Renal cortical epithelial cell (primary cell): ENCODE measurements around the gene BCL2. TPM values are rescaled to one million over a fixed set of nuclear protein-coding genes. Genes with fewer than 3 reads are reported as not detected.
"Not testable (repeated sequence)": the region's sequence is repeated elsewhere in the genome, so short reads cannot be mapped to it uniquely, and the experiment has no call there.

Experiments used
- DNase-seq: peaks from one replicate; pipeline ENCODE4 v3.0.0-alpha.2; 2011; ENCODE audit warnings: low read depth
- total RNA-seq: library from RNA; depleted of rRNA; stranded (reverse); fragments of >200 nt; gene quantifications from 2 replicates; pipeline ENCODE4 v1.2.3, GENCODE V29; 2014

The BCL2 gene
- total RNA-seq, 1 donor from 2014 or later, result 30.2 TPM

DNA sequence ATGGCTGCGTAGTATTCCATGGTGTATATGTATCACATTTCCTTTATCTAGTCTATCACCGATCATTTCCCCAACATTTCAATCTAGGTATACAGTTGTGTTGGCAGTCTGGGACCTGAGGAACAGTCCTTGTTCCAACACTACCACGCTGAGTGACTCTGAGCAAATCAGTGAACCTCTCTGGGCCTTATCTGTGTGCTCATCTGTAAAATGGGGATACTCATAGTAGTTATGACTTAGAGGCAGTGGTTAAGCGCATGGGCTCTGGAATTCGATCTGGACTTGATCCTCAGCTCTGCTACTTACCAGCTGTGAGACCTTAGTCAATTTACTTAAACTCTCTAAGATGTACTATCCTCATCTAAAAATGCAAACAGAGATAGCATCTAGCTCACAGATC lies 85.1 kb downstream of the BCL2 start:
- DNase-seq, result no peak

- DNase-seq, result no peak
These were observed 86.2 kb downstream of the BCL2 start for GRCh38 chr18:63233334-63233733.

DNA sequence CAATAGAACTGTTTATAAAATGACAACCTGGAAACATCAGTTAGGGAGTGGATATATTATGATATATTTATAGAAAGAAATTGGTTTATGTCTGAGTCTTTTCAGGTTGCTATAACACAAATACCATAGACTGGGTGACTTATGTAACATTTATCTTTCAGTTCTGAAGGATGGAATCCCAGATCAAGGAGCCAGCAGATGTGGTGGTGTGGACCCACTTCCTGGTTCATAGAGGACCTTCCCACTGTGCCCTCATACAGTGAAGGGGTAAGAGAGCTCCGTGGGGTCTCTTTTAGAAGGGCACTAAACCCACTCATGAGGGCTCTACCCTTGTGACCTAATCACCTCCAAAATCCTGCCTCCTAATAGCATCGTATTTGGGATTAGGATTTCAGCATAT lies 86.7 kb downstream of the BCL2 start:
- no peak for DNase-seq

DNA sequence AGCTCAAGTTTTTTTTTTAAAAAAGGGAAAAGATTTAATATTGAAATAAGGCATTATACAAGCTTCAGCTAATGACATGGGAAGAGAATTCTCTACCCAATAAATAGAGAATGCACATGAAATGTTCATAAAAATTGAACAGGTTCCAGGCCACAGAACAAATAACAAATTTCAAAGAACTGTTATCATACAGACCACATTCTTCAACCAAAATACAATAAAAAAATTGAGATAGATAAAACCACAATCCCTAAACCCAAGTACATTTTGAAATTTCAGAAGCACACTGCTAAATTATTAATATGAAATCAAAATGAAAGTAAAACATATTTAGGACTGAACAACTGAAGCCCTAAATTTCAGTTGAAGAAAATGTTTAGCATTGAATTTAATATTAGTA lies 89.6 kb downstream of the BCL2 start:
- DNase-seq, result no peak

DNA sequence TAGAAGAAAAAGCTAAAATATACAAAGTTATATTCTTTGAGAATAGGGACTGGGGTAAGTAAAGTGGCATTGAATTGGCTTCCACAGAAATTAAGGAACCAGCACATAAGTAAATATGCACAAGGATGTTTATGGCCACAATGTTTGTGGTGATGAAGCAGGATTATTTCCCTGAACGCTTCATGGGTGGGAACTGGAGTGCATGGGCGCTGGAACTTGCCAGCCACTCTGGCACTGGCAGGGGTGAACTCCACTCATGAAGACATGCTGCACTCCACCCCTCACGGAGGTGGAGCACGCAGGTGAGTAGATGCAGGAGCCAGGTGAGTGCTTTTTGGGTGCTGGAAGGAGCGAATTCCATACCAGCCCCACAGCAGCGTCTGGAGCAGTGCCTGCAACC lies 94.1 kb downstream of the BCL2 start:
- DNase-seq, result no peak

DNA sequence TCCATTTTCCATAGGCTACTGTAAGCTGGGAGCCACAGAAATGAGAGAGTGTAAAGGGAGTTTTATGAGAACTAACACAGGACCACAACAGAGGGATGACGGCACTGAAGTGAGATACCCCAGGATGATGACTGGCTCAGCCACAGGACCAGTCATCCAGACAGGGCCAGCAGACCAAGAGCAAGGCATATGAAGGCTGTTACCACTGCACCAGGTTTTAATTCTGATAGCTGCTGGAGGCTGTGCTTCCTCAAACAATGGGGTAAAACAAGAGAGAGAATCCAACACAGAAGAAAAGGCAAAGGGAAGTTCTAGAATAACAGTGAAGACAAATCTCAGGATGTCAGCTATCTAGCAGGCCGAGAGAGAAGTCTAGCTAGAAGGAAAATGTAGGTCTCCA lies 94.9 kb downstream of the BCL2 start:
- DNase-seq, result no peak

GRCh38 chr18:63223837-63224236 lies 95.7 kb downstream of the BCL2 start:
- no peak for DNase-seq

DNA sequence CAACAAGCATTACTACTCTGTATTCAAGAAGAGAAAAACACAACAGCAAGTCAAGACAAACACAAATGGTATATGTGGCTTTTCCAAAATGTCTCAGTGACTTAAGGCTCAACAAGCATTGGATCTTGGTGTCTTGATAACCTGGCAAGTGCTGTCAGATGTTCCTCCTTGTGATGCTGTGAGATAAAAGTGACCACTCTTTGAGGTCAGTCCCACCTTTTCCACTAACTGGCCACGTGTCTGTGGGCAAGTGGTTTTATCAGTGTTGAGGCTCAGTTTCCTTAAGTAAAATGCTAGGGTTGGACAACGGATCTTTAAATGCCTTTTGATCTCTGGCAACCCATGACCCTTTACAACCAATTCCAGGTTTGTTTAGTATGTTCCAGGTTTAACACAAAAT lies 98.7 kb downstream of the BCL2 start:
- DNase-seq, result no peak

- no peak for DNase-seq
These were observed 101.1 kb downstream of the BCL2 start for GRCh38 chr18:63218472-63218871.

DNA sequence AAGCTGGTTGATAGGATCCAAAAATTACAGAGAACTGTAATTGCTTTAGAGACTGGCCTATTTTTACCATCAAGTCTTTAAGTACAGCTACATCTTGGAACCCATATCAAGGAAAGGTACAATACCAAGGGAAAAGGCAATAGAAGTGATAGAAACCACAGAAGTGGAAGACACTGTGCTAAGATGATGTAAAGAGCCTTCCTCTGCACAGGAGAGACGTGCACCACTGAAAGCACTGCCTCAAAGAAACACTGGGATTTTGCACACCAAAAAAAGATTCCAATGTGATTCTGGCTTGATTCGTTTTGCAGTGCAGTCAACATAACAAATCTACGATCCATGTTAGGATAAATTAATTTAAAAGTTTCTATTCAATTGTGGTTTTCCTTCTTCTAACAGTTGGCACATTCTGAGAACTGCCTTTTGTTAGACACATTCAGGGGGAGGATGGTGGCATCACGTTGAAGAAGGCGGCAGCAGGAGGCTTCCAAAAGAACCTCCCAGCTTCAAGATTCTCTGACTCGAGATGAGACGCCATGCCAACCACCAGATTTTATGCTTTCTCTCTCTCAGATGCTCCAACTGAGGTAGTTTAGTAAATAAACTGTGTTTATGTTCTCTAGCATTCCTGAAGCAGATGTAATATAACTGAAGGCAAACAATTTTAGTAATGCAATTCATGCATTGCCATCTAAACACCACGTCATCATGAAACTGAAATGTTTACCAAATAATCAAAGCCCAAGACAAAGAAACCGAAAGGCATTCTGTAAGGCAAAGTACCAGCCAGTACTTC lies 102.9 kb downstream of the BCL2 start:
- DNase-seq, result no peak

GRCh38 chr18:63213936-63214671 lies 105.5 kb downstream of the BCL2 start:
- DNase-seq, result no peak

GRCh38 chr18:63213331-63213900 lies 106.2 kb downstream of the BCL2 start:
- no peak for DNase-seq

- DNase-seq, result no peak
These were observed 109.0 kb downstream of the BCL2 start for GRCh38 chr18:63210521-63210920.

DNA sequence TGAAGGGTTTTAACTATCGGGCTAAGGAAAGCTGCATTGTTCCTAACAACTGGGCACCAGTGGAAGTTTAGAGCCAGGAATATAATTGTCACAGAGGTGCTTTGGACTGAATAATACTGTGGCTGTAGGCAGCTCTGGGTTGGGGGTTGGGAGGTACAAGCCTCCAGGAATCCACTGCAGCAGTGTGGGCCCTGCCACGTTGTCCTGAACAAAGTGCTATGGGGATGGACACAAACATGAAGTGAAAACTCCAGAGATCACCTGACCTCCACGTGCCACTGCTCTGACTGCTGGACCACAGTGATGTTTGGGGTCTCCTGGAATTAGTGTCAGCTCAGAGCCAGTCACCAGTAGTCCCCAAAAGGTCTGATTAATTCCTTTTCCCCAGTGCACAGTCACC lies 110.9 kb downstream of the BCL2 start:
- DNase-seq, result no peak

GRCh38 chr18:63207835-63208234 lies 111.7 kb downstream of the BCL2 start:
- DNase-seq, result no peak

- DNase-seq, result no peak
These were observed 112.3 kb downstream of the BCL2 start for GRCh38 chr18:63207143-63207790.

DNA sequence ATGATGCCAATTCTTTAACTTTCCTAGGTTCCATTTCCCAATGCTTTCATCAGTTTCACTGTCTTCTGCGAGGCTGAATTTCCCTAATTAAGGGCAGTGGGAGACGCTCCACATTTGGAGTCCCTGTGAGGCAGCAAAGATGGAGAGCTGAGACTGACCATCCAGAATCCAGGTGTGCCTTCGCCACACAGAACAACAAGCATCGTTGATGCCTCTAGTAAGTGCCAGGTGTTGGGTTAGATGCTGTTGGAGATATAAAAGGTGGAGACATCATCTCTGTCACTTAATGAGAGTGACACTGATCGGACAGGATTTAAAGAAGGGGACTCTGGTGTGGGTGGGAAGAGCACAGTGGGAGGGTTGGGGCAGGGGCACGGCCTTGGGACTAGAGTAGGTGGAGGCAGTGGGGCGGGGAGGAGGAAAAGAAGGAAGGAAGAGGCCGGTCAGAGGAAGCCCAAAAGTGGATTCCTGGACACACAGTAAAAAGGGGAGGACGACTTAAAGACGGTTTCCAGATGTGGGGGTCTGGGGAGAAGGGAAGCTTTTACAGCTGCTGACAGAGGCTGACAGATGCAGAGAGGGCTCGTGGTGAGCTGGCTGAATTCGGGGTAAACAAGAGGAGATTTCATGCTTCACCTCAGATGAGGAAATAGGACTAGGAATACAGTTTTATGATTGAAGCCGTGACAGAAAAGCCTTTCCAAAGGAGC lies 113.0 kb downstream of the BCL2 start:
- no peak for DNase-seq

- DNase-seq, result no peak
These were observed 113.7 kb downstream of the BCL2 start for GRCh38 chr18:63205791-63206252.

DNA sequence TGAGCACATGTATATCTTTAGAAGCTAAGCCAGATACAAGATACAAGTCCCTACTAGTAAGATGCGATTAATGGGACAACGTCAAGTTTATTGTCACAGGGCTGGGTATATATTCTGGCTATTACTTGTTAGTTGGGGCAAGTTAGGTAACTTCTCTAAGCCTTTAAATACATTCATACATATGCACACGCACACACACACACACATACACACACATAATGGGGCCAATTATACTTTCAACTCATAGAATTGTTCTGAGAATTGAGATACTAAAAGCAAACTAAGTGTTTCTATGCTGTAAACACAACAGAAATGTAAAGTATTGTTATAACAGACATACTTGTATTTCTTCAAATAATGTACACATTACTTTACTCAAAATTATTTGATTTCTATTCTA lies 116.1 kb downstream of the BCL2 start:
- no peak for DNase-seq

GRCh38 chr18:63202828-63203227 lies 116.7 kb downstream of the BCL2 start:
- no peak for DNase-seq

- DNase-seq, result not testable (repeated sequence)
These were observed 118.1 kb downstream of the BCL2 start for GRCh38 chr18:63201456-63201855.

- no peak for DNase-seq
These were observed 119.8 kb downstream of the BCL2 start for GRCh38 chr18:63199743-63200241.
